ENCODE results near the gene VWA3B. TPM values are rescaled to one million over a fixed set of nuclear protein-coding genes. Genes with fewer than 3 reads are reported as not detected.

Gene VWA3B
- total and polyA plus RNA-seq, 2 of the 4 experiments (the other 2 are of a cell fraction): not detected

DNA sequence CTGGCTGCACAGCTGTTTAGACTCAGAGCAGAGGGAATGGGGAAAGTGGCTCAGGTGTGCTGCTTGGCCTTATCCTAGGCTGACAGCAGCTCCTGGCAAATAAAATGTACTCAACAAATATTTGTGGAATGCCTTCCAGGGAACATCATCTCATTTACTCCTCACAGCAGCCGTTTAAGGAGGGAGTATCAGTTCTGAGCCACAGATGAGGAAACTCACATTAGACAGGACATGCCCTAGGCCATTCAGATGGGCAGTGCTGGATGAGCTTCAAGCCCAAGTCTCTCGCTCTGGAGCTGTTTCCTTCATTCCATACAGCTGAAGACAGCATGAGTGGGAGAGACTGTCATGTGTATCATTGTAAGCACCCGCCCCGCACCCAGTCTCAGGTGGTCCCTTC lies 129.6 kb downstream of the VWA3B start:
- no peak overlapping the region for H3K9ac ChIP-seq (ENCODE audit: low read depth, low read length)
- ChIA-PET CTCF (no interaction called here), POLR2A (ENCODE audit: unreplicated experiment) (no interaction called here)
- ATAC-seq (ENCODE audit: low read depth) (no peak), DNase-seq (no peak)
- no peaks in the 10 kb centered on the region for H3K4me1 ChIP-seq (ENCODE audit: control insufficient read depth, insufficient read depth, low read length)
- no peaks in the 10 kb centered on the region for H3K9me1 ChIP-seq (ENCODE audit: insufficient read depth, low read length)
- H3K23ac ChIP-seq (ENCODE audit: low read depth, low read length): no peak overlapping the region
- H3K4ac ChIP-seq (ENCODE audit: low read depth, low read length): no peak overlapping the region
- H3K36me3 ChIP-seq (ENCODE audit: control insufficient read depth, insufficient read depth, low read length): no peaks in the 10 kb centered on the region
- H3K14ac ChIP-seq (replicated peaks; ENCODE audit: low read depth, low read length): no peak overlapping the region
- in situ Hi-C loops (cut with MboI; ENCODE audit: low sequenced_read_pairs) (no loop called here), dilution Hi-C loops (cut with HindIII; ENCODE audit: low sequenced_read_pairs, unreplicated experiment) (no loop called here), intact Hi-C loops (cut with micrococcal nuclease) (no loop called here)
- H3K56ac ChIP-seq (ENCODE audit: extremely low read depth, insufficient read depth, low read length): no peak overlapping the region
- TF ChIP-seq SMC3 (IDR thresholded peaks at IDR 0.05; ENCODE audit: low read depth, low read length) (no peak), RCOR1 (IDR thresholded peaks at IDR 0.05; ENCODE audit: insufficient replicate concordance, low read length) (no peak), CEBPB (IDR thresholded peaks at IDR 0.05; ENCODE audit: low read depth, low read length) (no peak), NFE2L2 (IDR thresholded peaks at IDR 0.05; ENCODE audit: low read depth, low read length) (no peak), MAFK (IDR thresholded peaks at IDR 0.05; ENCODE audit: low read depth, low read length) (no peak), CHD1 (IDR thresholded peaks at IDR 0.05; ENCODE audit: low read depth, low read length) (no peak), BHLHE40 (IDR thresholded peaks at IDR 0.05; ENCODE audit: low read depth, low read length) (no peak), FOS (IDR thresholded peaks at IDR 0.05; ENCODE audit: low read depth, low read length) (no peak), MAZ (IDR thresholded peaks at IDR 0.05; ENCODE audit: borderline replicate concordance, low read depth, low read length) (no peak), MXI1 (IDR thresholded peaks at IDR 0.05; ENCODE audit: borderline replicate concordance, low read depth, low read length) (no peak), POLR2A (IDR thresholded peaks at IDR 0.05; ENCODE audit: low read depth, low read length) (no peak), RFX5 (IDR thresholded peaks at IDR 0.05; ENCODE audit: low read depth, low read length) (no peak), RAD21 (IDR thresholded peaks at IDR 0.05; ENCODE audit: low read length) (no peak)
- TF ChIP-seq, protein P1, sequence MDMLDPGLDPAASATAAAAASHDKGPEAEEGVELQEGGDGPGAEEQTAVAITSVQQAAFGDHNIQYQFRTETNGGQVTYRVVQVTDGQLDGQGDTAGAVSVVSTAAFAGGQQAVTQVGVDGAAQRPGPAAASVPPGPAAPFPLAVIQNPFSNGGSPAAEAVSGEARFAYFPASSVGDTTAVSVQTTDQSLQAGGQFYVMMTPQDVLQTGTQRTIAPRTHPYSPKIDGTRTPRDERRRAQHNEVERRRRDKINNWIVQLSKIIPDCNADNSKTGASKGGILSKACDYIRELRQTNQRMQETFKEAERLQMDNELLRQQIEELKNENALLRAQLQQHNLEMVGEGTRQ (IDR thresholded peaks at IDR 0.05; ENCODE audit: low read depth, low read length): no peak
- TF ChIP-seq, protein P2, sequence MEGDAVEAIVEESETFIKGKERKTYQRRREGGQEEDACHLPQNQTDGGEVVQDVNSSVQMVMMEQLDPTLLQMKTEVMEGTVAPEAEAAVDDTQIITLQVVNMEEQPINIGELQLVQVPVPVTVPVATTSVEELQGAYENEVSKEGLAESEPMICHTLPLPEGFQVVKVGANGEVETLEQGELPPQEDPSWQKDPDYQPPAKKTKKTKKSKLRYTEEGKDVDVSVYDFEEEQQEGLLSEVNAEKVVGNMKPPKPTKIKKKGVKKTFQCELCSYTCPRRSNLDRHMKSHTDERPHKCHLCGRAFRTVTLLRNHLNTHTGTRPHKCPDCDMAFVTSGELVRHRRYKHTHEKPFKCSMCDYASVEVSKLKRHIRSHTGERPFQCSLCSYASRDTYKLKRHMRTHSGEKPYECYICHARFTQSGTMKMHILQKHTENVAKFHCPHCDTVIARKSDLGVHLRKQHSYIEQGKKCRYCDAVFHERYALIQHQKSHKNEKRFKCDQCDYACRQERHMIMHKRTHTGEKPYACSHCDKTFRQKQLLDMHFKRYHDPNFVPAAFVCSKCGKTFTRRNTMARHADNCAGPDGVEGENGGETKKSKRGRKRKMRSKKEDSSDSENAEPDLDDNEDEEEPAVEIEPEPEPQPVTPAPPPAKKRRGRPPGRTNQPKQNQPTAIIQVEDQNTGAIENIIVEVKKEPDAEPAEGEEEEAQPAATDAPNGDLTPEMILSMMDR (conservative IDR thresholded peaks at IDR 0.05; ENCODE audit: low read depth, low read length): no peak
- TF ChIP-seq, protein P3, sequence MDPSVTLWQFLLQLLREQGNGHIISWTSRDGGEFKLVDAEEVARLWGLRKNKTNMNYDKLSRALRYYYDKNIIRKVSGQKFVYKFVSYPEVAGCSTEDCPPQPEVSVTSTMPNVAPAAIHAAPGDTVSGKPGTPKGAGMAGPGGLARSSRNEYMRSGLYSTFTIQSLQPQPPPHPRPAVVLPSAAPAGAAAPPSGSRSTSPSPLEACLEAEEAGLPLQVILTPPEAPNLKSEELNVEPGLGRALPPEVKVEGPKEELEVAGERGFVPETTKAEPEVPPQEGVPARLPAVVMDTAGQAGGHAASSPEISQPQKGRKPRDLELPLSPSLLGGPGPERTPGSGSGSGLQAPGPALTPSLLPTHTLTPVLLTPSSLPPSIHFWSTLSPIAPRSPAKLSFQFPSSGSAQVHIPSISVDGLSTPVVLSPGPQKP (IDR thresholded peaks at IDR 0.05; ENCODE audit: borderline replicate concordance, low read depth, low read length): no peak
- H3K4me2 ChIP-seq (ENCODE audit: low read depth, low read length): no peak overlapping the region
- H4K5ac ChIP-seq (ENCODE audit: low read depth, low read length): no peak overlapping the region
- H3K27ac ChIP-seq (ENCODE audit: insufficient read depth, low read length): no peak overlapping the region
- H3K4me3 ChIP-seq (ENCODE audit: insufficient read depth, low read depth, low read length): no peak overlapping the region
- no TSS peak for BruUV-seq (replicated peaks)
- H2BK20ac ChIP-seq (ENCODE audit: low read depth, low read length): no peak overlapping the region
- no peak overlapping the region for H2BK15ac ChIP-seq (ENCODE audit: low read depth, low read length)
- H2BK120ac ChIP-seq (ENCODE audit: low read depth, low read length): no peak overlapping the region
- H3K27me3 ChIP-seq (ENCODE audit: control insufficient read depth, insufficient read depth, low read length): peaks cover 7% of the 10 kb centered on the region
- no peaks in the 10 kb centered on the region for H4K20me1 ChIP-seq (ENCODE audit: insufficient read depth, low read length)
- H4K8ac ChIP-seq (ENCODE audit: low read depth in 2 of 2, low read length in 2 of 2): no peak overlapping the region
- no peak overlapping the region for H4K91ac ChIP-seq (ENCODE audit: insufficient read depth, low read depth, low read length)
- H2BK5ac ChIP-seq (ENCODE audit: low read depth, low read length, poor library complexity, severe bottlenecking): no peak overlapping the region
- no peak overlapping the region for H2AK5ac ChIP-seq (ENCODE audit: low read depth, low read length)
- WGBS, 2 experiments (ENCODE audit: extremely low coverage in 2 of 2, insufficient read length in 1 of 2): no CpG with 5 or more reads among the region's 4 CpGs
- no peak overlapping the region for H3K18ac ChIP-seq (ENCODE audit: low read depth, low read length)
- H3K79me1 ChIP-seq (ENCODE audit: low read depth in 1 of 2, low read length in 2 of 2): no peaks in the 10 kb centered on the region
- H2AFZ ChIP-seq (replicated peaks; ENCODE audit: low read length, poor library complexity): no peak overlapping the region
- H2AK9ac ChIP-seq (replicated peaks; ENCODE audit: low read depth, low read length, poor library complexity): no peak overlapping the region
- no peaks in the 10 kb centered on the region for H3K9me3 ChIP-seq (ENCODE audit: control insufficient read depth, insufficient read depth, low read length)

Data from IMR-90 (cell line).